NCI-H510A (cell line): Measurements from ENCODE around the gene TMEM229B.

Experiments
- DNase-seq: peaks from one replicate; lab custom pipeline; 2025; lab: John Stamatoyannopoulos, UW

The TMEM229B gene

GRCh38 chr14:67421356-67422224 is 66.9 kb downstream of the TMEM229B start:
- DNase-seq, result no peak
